Lung (tissue), 12 donors: ENCODE measurements around the gene DGCR2. TPM values are rescaled to one million over a fixed set of nuclear protein-coding genes. Genes with fewer than 3 reads are reported as not detected.

Experiments
- ATAC-seq: fragments of 200-7000 bp; cut with Tn5 transposase; one replicate; pipeline ENCODE4 v1.9.1; 2020; ENCODE audit warnings: moderate number of reproducible peaks; ENCODE audit not compliant: insufficient read depth, low FRiP score
- DNase-seq, 3 donors: peaks; one replicate each; pipeline ENCODE4 v3.0.0-alpha.2; 2013 to 2017
- H3K27ac ChIP-seq, 2 donors: one replicate each; pipeline ENCODE4 v1.5.1; 2013; ENCODE audit warnings: mild to moderate bottlenecking in 2 of 2, moderate library complexity in 2 of 2, control low read depth in 1 of 2, inconsistent platforms in 1 of 2, low read depth in 1 of 2, low read length in 1 of 2
- H3K27me3 ChIP-seq, 3 donors: one replicate each; pipeline ENCODE4 v1.5.1; 2013; ENCODE audit warnings: low read length in 2 of 3; ENCODE audit not compliant: control insufficient read depth in 3 of 3, insufficient read depth in 3 of 3
- H3K36me3 ChIP-seq, 4 donors: one replicate each; pipeline ENCODE4 v1.5.1; 2013; ENCODE audit warnings: low read length in 4 of 4, mild to moderate bottlenecking in 1 of 4, moderate library complexity in 1 of 4; ENCODE audit not compliant: control insufficient read depth in 4 of 4, insufficient read depth in 4 of 4
- H3K4me1 ChIP-seq, 5 donors: one replicate each; pipeline ENCODE4 v1.5.1; 2013; ENCODE audit warnings: low read length in 5 of 5, mild to moderate bottlenecking in 2 of 5, moderate library complexity in 1 of 5; ENCODE audit not compliant: control insufficient read depth in 5 of 5, insufficient read depth in 5 of 5
- H3K4me3 ChIP-seq: one replicate; pipeline ENCODE4 v1.5.1; 2013; ENCODE audit warnings: mild to moderate bottlenecking, control low read depth, moderate library complexity
- H3K9ac ChIP-seq, 2 donors: one replicate each; pipeline ENCODE4 v1.5.1; 2013; ENCODE audit warnings: low read length in 2 of 2, control low read depth in 1 of 2; ENCODE audit not compliant: insufficient read depth in 1 of 2
- H3K9me3 ChIP-seq, 4 donors: one replicate each; pipeline ENCODE4 v1.5.1; 2013; ENCODE audit warnings: low read length in 3 of 4, mild to moderate bottlenecking in 1 of 4, moderate library complexity in 1 of 4; ENCODE audit not compliant: control insufficient read depth in 4 of 4, insufficient read depth in 3 of 4
- CTCF ChIP-seq: IDR thresholded peaks from 2 replicates; pipeline ENCODE4 v1.5.1; 2012; ENCODE audit warnings: mild to moderate bottlenecking; ENCODE audit errors: control extremely low read depth, extremely low read depth
- WGBS, 2 donors: extraction: QIAGEN DNeasy Blood & Tissue Kit; methylation state at CpG; one replicate each; pipeline ENCODE4 v1.1.7; 2013; 5-methylcytosine and 5-hydroxymethylcytosine counted together
- polyA plus RNA-seq, 2 donors: library from polyadenylated mRNA; stranded (reverse); fragments of 200-250 nt; gene quantifications; one replicate each; pipeline ENCODE4 v1.2.1, GENCODE V29; 2013
- total RNA-seq, 2 donors: library from RNA; depleted of rRNA in 1 of 2; stranded (reverse); fragments of >200 nt in 1 of 2; gene quantifications; one replicate each; pipeline ENCODE4 v1.2.1, GENCODE V29; 2014 to 2021
- donor health status: control.
- donor health status: control.
- donor health status: Bipolar disorder and iron deficiency.
- donor health status: healthy.
- donor health status: DM: yes; HTN: yes; CAD: no.

DGCR2 gene
- total and polyA plus RNA-seq, 4 donors: 40.4 to 77.4 (median 50.5) TPM

- no peak for TF ChIP-seq CTCF
- 75 to 87% methylated on average over 11 to 12 of the region's 12 CpGs for WGBS, 2 donors
- Histone ChIP-seq H3K4me1 (peaks cover 0 to 7% (median 0%) of the 10 kb centered on the region in 5 donors), H3K27ac (no peak overlapping the region), H3K27me3 (no peaks in the 10 kb centered on the region), H3K9me3 (no peaks in the 10 kb centered on the region), H3K9ac (no peak overlapping the region), H3K4me3 (no peak overlapping the region), H3K36me3 (peaks cover 15 to 73% (median 27%) of the 10 kb centered on the region in 4 donors)
- DNase-seq: peak in 1 of 3 donors; percentile 21
- no peak for ATAC-seq
These were observed 59.9 kb downstream of the DGCR2 start for GRCh38 chr22:19062139-19062942.

GRCh38 chr22:19061471-19062138 is 60.6 kb downstream of the DGCR2 start:
- Histone ChIP-seq H3K4me1 (peaks cover 0 to 7% (median 0%) of the 10 kb centered on the region in 5 donors), H3K27me3 (no peaks in the 10 kb centered on the region), H3K27ac (no peak overlapping the region), H3K9me3 (no peaks in the 10 kb centered on the region), H3K36me3 (peaks cover 15 to 74% (median 25%) of the 10 kb centered on the region in 4 donors), H3K4me3 (no peak overlapping the region), H3K9ac (no peak overlapping the region)
- WGBS, 2 donors: 93 to 95% methylated on average over 6 of the region's 6 CpGs
- no peak for ATAC-seq
- TF ChIP-seq CTCF: no peak
- no peak for DNase-seq

GRCh38 chr22:19060356-19061009 is 61.7 kb downstream of the DGCR2 start:
- Histone ChIP-seq H3K27ac (no peak overlapping the region), H3K4me3 (no peak overlapping the region), H3K9me3 (no peaks in the 10 kb centered on the region), H3K27me3 (no peaks in the 10 kb centered on the region), H3K9ac (no peak overlapping the region), H3K4me1 (peaks cover 0 to 7% (median 0%) of the 10 kb centered on the region in 5 donors), H3K36me3 (peaks cover 10 to 75% (median 22%) of the 10 kb centered on the region in 4 donors)
- TF ChIP-seq CTCF: no peak
- WGBS, 2 donors: 95 to 96% methylated on average over 15 of the region's 15 CpGs
- no peak for DNase-seq
- ATAC-seq: no peak
